NCI-H2196 treated with DMSO at 0.1 percent for 48 hours (cell line): ENCODE data around the gene DDIT4.
"Not testable (repeated sequence)": the region's sequence is repeated elsewhere in the genome, so short reads cannot be mapped to it uniquely, and the experiment has no call there.

ENCODE experiments used
- DNase-seq: peaks from one replicate; lab custom pipeline; 2025; ENCODE audit not compliant: unreplicated experiment; lab: John Stamatoyannopoulos, UW

The DDIT4 gene

GRCh38 chr10:72267381-72267780 lies 6.3 kb upstream of the DDIT4 start:
- DNase-seq, result no peak

- no peak for DNase-seq
These were observed 5.8 kb upstream of the DDIT4 start for GRCh38 chr10:72267819-72268399.

DNA sequence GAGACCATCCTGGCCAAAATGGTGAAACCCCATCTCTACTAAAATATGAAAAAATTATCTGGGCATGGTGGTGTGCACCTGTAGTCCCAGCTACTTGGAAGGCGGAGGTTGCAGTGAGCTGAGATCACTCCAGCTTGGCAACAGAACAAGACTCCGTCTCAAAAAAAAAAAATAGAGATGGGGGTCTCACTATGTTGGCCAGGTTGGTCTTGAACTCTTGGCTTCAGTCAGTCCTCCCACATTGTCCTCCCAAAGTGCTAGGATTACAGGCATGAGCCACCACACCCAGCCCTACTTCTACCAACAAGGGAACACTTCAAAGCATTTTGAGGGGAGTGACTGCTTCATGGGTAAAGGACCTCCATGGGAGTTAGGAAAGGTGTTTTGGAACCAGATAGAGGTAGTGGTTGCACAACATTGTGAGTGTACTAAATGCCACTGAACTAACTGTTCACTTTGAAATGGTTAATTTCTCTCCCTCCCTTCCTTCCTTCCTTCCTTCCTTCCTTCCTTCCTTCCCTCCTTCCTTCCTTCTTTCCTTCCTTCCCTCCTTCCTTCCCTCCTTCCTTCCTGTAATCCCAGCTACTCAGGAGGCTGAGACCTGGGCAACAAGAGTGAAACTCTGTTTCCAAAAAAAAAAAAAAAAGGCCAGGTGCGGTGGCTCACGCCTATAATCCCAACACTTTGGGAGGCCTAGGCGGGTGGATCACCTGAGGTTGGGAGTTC lies 5.1 kb upstream of the DDIT4 start:
- DNase-seq, result not testable (repeated sequence)

GRCh38 chr10:72270607-72271281 lies 3.0 kb upstream of the DDIT4 start:
- DNase-seq, result no peak

DNA sequence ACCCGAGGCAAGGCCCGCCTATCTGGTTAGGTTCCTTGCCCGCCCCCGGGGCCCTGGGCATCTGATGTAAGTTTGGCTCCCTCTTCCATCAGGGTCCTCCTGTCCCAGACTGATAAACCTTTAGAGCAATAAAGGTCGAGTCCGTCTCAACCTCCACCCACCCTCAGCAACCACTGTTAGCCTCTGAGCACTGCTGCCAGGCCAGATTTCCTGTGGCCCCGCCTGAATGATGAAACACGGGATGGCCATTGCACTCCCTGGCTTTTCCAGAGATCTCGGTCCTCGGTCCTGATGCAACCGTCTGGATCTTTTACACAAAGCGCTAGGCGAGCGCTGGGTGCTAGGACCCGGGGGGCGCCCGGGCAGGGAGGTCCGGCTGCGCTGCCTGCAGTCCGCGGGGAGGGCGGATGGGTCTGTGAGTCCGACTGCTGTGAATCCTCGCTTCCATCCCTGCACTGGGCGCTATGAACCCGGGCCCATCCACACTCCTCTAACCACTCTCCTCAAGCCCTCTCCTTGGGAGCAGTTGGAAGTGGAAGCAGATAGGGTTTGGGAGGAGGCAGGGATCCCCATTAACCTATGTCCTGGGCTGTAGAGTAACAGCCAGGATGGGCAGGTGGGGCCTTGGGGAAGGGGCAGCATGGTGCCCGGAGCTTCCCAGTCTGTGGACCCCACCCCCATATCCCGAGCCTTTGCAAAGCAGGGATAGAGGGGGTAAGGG lies 875 bp upstream of the DDIT4 start:
- DNase-seq, result peak; percentile 20

GRCh38 chr10:72274213-72274729 lies 547 bp downstream of the DDIT4 start:
- no peak for DNase-seq

DNA sequence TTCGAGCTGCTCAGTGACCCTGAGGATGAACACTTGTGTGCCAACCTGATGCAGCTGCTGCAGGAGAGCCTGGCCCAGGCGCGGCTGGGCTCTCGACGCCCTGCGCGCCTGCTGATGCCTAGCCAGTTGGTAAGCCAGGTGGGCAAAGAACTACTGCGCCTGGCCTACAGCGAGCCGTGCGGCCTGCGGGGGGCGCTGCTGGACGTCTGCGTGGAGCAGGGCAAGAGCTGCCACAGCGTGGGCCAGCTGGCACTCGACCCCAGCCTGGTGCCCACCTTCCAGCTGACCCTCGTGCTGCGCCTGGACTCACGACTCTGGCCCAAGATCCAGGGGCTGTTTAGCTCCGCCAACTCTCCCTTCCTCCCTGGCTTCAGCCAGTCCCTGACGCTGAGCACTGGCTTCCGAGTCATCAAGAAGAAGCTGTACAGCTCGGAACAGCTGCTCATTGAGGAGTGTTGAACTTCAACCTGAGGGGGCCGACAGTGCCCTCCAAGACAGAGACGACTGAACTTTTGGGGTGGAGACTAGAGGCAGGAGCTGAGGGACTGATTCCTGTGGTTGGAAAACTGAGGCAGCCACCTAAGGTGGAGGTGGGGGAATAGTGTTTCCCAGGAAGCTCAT lies 1.1 kb downstream of the DDIT4 start:
- DNase-seq, result no peak

GRCh38 chr10:72275351-72276012 lies 1.8 kb downstream of the DDIT4 start:
- no peak for DNase-seq

- DNase-seq, result peak; percentile 15
These were observed 2.3 kb downstream of the DDIT4 start for GRCh38 chr10:72276013-72276387.

DNA sequence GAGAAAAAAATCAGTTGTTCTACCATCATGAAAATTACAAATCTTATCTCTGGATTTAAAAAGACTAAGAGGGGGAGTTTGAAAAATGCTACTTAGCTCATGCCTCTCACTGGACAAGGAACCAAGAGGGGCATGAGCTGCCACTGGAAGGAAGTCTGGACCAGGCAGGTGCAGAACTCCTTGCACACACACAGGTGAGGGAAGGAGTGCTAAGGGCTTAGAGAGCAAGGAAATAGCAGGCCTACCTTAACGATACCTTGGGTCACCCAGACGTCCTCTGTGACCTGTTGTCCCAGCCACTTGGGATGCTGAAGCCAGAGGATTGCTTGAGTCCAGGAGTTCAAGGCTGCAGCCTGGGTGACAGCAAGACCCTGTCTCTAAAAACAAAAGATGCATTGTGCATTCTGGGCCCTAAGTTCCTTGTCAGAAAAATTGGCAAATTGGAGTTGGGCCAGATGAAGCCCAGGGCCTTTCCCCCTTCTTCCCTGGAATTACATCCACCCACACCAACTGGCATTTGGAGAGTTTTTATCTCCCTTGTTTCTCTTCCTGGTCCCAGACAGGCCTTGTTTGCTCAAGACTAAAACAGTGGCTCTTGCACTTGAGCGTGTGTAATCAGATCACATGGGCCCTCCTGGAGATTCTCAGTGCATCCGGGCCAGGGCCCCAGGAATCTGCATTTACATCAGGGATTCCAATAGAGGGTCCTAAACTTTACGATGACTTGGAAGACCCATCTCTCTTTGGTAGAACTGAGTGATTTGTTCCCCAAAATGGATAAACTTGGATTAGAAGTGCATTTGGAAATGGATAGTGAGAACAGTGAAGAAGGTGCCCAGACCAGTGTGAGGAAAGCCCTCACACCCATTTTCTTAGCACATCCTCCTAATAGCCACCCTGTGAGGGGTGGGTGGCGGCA lies 3.0 kb downstream of the DDIT4 start:
- no peak for DNase-seq

DNA sequence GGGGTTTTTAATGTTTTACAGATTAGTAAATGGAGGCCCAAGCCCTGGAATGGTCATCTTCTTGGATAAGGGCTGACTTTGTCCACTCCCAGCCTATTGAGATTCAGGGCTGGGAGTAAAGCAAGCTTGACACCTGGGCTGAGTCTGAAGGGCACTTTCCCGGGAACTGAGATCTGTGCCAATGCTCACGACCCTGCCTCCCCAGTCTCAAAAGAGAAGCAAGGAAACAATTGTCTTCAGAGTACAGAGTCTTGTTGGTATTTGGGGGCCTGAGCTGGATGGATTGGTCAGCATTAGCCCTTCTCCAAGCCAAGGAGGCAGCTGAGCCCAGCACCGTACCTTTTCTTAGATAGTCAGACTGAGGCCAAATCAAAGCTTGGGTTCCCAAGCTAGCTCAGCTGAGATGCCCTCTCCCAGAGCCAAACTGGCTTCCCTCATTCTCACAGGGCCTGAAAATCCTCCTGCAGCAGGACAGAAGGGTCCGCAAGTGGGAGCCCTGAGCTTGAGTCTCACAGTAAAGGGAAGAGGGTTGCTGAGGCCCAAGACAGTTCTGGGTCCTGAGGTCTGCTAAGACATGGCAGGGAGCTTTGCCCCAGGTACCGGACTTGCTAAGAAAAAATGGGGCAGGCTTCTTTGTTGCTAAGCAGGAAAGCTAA lies 3.7 kb downstream of the DDIT4 start:
- DNase-seq, result no peak

DNA sequence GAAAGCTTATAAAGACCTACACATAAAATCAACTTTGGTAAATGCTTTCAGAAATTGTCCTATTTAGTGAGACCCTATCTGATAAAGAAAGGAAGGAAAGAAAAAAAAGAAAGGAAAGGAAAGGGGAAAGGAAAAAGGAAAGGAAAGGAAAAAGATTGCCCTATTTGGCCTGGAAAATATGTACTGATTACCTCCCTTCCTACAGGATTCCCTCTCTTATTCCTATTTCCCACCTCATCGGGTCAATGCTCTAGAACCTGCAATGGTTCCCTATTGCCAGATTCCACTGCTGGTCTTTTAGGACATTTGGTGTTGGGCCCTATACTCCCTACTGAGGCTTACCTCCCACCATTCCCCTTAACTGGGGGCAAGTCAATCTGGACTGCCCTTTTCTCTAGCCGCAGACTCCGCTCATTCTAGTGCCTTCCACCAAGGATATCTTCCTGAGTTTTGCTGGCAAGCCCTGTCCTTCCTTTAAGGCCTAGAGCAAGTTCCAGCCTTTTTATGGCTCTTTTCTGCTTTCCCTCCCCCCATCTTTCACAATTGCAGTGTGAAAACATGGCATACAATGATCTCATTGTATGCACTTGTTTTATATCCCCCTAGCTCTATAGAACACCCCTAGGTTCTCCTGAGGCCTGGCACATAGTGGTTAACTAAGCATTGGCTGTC lies 4.4 kb downstream of the DDIT4 start:
- no peak for DNase-seq

DNA sequence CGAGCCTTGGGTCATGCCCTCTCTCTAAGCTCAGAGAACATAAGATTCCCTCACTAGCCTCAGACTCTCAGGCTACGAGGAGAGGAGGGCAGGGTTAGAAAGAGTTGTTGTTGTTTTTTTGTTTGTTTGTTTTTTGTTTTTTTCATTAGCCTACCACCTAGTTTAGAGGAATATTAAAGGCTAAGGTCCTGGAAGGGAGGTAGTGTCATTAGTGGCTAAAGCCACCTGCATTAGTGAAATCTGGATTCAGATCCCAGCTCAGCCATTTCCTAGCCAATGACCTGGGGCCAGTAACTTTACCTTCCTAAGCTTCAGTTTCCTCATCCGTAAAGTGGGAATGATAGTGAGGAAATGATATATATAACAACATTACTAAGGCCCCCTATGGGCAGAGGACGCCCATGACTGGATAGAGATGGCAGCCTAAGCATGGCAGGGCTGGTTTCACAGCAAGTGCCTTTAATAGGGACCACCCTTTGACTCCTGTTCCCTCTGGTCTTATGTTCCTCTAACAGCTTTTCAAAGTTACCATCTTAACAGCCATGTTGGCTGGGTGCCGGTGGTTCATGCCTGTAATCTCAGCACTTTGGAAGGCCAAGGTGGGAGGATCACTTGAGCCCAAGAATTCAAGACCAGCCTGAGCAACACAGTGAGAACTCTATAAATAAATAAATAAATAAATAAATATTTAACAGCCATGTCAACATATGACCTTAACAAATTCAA lies 5.1 kb downstream of the DDIT4 start:
- DNase-seq, result no peak

DNA sequence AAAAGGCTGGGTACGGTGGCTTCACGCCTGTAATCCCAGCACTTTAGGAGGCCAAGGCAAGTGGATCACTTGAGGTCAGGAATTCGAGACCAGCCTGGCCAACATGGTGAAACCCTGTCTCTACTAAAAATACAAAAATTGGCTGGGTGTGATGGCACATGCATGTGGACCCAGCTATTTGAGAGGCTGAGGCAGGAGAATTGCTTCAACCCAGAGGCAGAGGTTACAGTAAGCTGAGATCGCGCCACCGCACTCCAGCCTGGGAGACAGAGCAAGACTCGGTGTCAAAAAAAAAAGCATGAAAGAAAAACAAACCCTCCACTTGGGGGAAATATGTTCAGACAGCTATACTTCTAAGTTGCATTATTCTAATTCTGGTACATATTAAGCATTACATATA lies 5.9 kb downstream of the DDIT4 start:
- not testable (repeated sequence) for DNase-seq

GRCh38 chr10:72283131-72283530 lies 9.4 kb downstream of the DDIT4 start:
- DNase-seq, result no peak

DNA sequence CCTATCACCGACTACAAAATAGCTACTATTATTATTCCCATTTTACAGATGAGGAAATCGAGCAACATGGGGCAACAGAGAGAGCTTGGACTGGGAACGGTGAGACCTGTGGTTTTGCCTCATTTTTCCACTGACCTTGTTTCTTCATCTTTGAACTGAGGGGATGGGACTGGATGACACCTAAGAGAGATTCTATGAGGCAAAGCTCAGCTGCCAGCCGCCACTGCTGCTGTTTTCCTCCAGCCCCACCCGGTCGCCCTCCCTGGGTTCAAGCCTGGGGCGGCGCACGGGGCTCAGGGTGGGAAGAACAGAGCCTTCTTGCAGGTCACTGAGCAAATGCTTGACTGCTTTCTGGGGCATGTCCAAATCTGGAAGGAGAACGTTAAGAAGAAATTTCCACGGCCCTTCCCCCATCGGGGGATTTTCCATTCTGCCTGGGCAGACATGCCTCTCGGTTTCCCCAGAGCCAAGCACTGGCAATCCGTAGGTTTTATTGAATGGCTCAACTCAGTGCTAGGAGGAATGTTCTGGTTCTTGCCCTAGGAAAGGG lies 12.3 kb downstream of the DDIT4 start:
- no peak for DNase-seq

DNA sequence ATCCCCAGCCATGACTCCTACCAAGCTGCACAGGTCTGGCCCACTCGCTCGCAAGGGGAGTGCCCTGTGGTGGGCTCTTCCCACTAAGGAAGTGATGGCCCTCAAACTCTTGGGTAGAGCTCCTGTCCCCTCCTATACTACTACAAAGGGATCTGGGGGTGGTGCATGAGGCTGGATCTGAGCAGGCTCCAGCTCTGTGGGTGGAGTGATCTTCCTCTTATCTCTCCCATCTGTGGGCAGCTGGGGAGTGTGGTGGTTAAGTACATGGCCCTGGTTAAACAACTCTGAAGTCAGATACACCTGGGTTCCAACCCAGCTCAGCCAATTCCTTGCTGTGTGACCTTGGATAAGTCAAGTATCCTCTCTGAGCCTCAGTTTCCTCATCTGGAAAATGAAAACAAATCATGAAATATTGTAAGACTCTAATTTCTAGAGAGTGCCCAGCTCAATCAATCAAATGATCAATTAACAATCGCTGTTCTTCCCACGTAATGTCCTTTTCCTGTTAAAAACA lies 17.4 kb downstream of the DDIT4 start:
- no peak for DNase-seq
